ENCODE data around the gene ID1. TPM values are rescaled to one million over a fixed set of nuclear protein-coding genes. Genes with fewer than 3 reads are reported as not detected.

ID1 gene
- total and polyA plus RNA-seq, 2 of the 13 experiments (the other 11 are each of a cell fraction or from before 2014, with no cell fraction given), result 320 to 419 TPM

GRCh38 chr20:31569163-31570020 is 35.7 kb upstream of the ID1 start (continued):
- peak; percentile 71 to 87; a peak in 3 of 4 replicates for TF ChIP-seq HMGXB4 (CRISPR knock-in tag; IDR thresholded peaks at IDR 0.05; ENCODE audit: borderline replicate concordance in 1 of 2, low read depth in 1 of 2)
- peak; percentile 44; the same call in 1 of the 2 replicates for TF ChIP-seq ZFP82 (CRISPR knock-in tag; IDR thresholded peaks at IDR 0.05; ENCODE audit: borderline replicate concordance)
- peak; percentile 36; the same call in 1 of the 2 replicates for TF ChIP-seq PAXIP1 (CRISPR knock-in tag; conservative IDR thresholded peaks at IDR 0.05)
- TF ChIP-seq ZBTB21 (CRISPR knock-in tag; IDR thresholded peaks at IDR 0.05), result no peak
- TF ChIP-seq TFAP4 (IDR thresholded peaks at IDR 0.05; ENCODE audit: borderline replicate concordance, low read depth), result peak; percentile 38; the same call in 1 of the 2 replicates
- no peak for TF ChIP-seq PHF20 (CRISPR knock-in tag; IDR thresholded peaks at IDR 0.05)
- peak; percentile 75; the same call in 1 of the 2 replicates for TF ChIP-seq ATF7-NPFF (CRISPR knock-in tag; IDR thresholded peaks at IDR 0.05; ENCODE audit: low read depth)
- TF ChIP-seq ZNF260 (CRISPR knock-in tag; IDR thresholded peaks at IDR 0.05; ENCODE audit: borderline replicate concordance, low read depth), result no peak
- peak; percentile 67; the same call in 1 of the 2 replicates for TF ChIP-seq HDAC1 (CRISPR knock-in tag; IDR thresholded peaks at IDR 0.05)
- peak; percentile 55; the same call in 1 of the 2 replicates for TF ChIP-seq ZBTB38 (CRISPR knock-in tag; IDR thresholded peaks at IDR 0.05)
- no peak for TF ChIP-seq NCOA5 (CRISPR knock-in tag; IDR thresholded peaks at IDR 0.05)
- TF ChIP-seq HNF4G (IDR thresholded peaks at IDR 0.05; ENCODE audit: borderline replicate concordance, low read depth, low read length), result no peak
- peak; percentile 34; the same call in 1 of the 2 replicates for TF ChIP-seq HNF4G (CRISPR knock-in tag; IDR thresholded peaks at IDR 0.05; ENCODE audit: borderline replicate concordance, low read depth)
- TF ChIP-seq ZFY (CRISPR knock-in tag; IDR thresholded peaks at IDR 0.05), result peak; percentile 54
- TF ChIP-seq ZNF121 (CRISPR knock-in tag; IDR thresholded peaks at IDR 0.05), result peak; percentile 23; the same call in 1 of the 2 replicates
- TF ChIP-seq THRA (CRISPR knock-in tag; IDR thresholded peaks at IDR 0.05; ENCODE audit: borderline replicate concordance), result peak; percentile 97
- no peak for TF ChIP-seq ZNF790 (CRISPR knock-in tag; IDR thresholded peaks at IDR 0.05; ENCODE audit: borderline replicate concordance)

Measured in HepG2 (cell line).